GM12878 (cell line): ENCODE measurements around the gene KLHL36. TPM values are rescaled to one million over a fixed set of nuclear protein-coding genes. Genes with fewer than 3 reads are reported as not detected.

Source experiments
- CHD2 ChIP-seq: IDR thresholded peaks from 2 replicates; pipeline ENCODE4 v1.6.1; 2011; ENCODE audit warnings: low read depth, low read length, improper control_type of control experiment, borderline replicate concordance
- EGR1 ChIP-seq, 2 experiments: IDR thresholded peaks; 1 replicate in 1 of 2; 2 replicates in 1 of 2; pipeline ENCODE4 v1.6.1; 2011 to 2012; ENCODE audit warnings: low read depth in 2 of 2, low read length in 2 of 2, borderline replicate concordance in 1 of 2, mild to moderate bottlenecking in 1 of 2, moderate library complexity in 1 of 2
- GABPA ChIP-seq: IDR thresholded peaks from 2 replicates; pipeline ENCODE4 v1.6.1; 2014; ENCODE audit warnings: antibody characterized with exemption, low read depth, mild to moderate bottlenecking, inconsistent platforms
- RAD21 ChIP-seq: IDR thresholded peaks from 2 replicates; pipeline ENCODE4 v1.6.1; 2011; ENCODE audit warnings: mild to moderate bottlenecking, low read depth, low read length, moderate library complexity; ENCODE audit not compliant: insufficient read depth
- SIX5 ChIP-seq: IDR thresholded peaks from 2 replicates; pipeline ENCODE4 v1.6.1; 2011; ENCODE audit warnings: mild to moderate bottlenecking, low read depth, low read length, moderate library complexity; ENCODE audit not compliant: severe bottlenecking
- ZBTB11 ChIP-seq: fragments of 450-650 bp; formaldehyde crosslinking; IDR thresholded peaks from 2 replicates; pipeline ENCODE4 v1.5.0; 2022; ENCODE audit warnings: mild to moderate bottlenecking, missing genetic modification characterization
- polyA plus RNA-seq, 11 experiments: library from polyadenylated mRNA; depleted of rRNA in 4 of 11; unstranded in 6 of 11; stranded (reverse) in 5 of 11; fragments of >200 nt; fragmentation: Nextera tagmentation in 4 of 11; fragmentation: Illumina TruSeq in 1 of 11; extraction: Ambion mirVana in 4 of 11; extraction: Trizol in 1 of 11; gene quantifications; 1 replicate in 1 of 11; 2 replicates in 10 of 11; pipeline versions ENCODE4 v1.2.1 to v1.2.3, GENCODE V29; 2011 to 2016; ENCODE audit warnings: inconsistent platforms in 2 of 11, missing spikeins in 2 of 11, low read depth in 1 of 11
- total RNA-seq, 4 experiments: library from RNA; depleted of rRNA in 3 of 4; stranded (reverse); fragments of >200 nt in 3 of 4; fragmentation: Illumina TruSeq in 1 of 4; extraction: Trizol in 1 of 4; gene quantifications; 2 replicates each; pipeline versions ENCODE4 v1.2.1 to v1.2.3, GENCODE V29; 2013 to 2021
- TF ChIP-seq, protein P1 (sequence below): IDR thresholded peaks from 2 replicates; pipeline ENCODE4 v1.6.1; 2011; ENCODE audit warnings: borderline replicate concordance, low read depth, mild to moderate bottlenecking, moderate library complexity, mixed read lengths, low read length; ENCODE audit not compliant: insufficient read depth; ENCODE audit errors: extremely low read length

The KLHL36 gene
- total and polyA plus RNA-seq, 10 of the 15 experiments (the other 5 are each of a cell fraction or from before 2014, with no cell fraction given), result 2.6 to 45.3 (median 16.8) TPM

- TF ChIP-seq ZBTB11 (CRISPR knock-in tag), result no peak
- TF ChIP-seq GABPA, result no peak
- TF ChIP-seq EGR1 (IDR thresholded peaks at IDR 0.05; ENCODE audit: borderline replicate concordance in 1 of 2, low read depth in 2 of 2, low read length in 2 of 2), result peak in 1 of 2 experiments; percentile 29; a peak in 1 of 3 replicates
- TF ChIP-seq SIX5, result no peak
- TF ChIP-seq, protein P1, sequence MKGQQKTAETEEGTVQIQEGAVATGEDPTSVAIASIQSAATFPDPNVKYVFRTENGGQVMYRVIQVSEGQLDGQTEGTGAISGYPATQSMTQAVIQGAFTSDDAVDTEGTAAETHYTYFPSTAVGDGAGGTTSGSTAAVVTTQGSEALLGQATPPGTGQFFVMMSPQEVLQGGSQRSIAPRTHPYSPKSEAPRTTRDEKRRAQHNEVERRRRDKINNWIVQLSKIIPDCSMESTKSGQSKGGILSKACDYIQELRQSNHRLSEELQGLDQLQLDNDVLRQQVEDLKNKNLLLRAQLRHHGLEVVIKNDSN, result no peak
- TF ChIP-seq RAD21, result no peak
- TF ChIP-seq CHD2, result no peak
Measured at GRCh38 chr16:84617041-84617790, 31.1 kb upstream of the KLHL36 start (continued).
